SK-N-SH treated with all-trans-retinoic acid at 6 μM for 48 hours (cell line): Measurements from ENCODE around the gene FHOD1.

Experiments
- ATAC-seq: fragments of 200-7000 bp; cut with Tn5 transposase; 3 replicates; pipeline ENCODE4 v1.9.1; 2020; ENCODE audit warnings: mild to moderate bottlenecking, moderate library complexity
- ARNTL ChIP-seq: fragments of 450-650 bp; formaldehyde crosslinking; IDR thresholded peaks from 2 replicates; pipeline ENCODE4 v1.5.0; 2020; ENCODE audit warnings: low read depth, mild to moderate bottlenecking, moderate library complexity, borderline replicate concordance
- BACH2 ChIP-seq: fragments of 250-450 bp; sonication (Bioruptor Pico); IDR thresholded peaks from 2 replicates; pipeline ENCODE4 v1.9.0; 2021; ENCODE audit warnings: mild to moderate bottlenecking, borderline replicate concordance
- ESRRG ChIP-seq: fragments of 250-450 bp; sonication (Bioruptor Pico); IDR thresholded peaks from 2 replicates; pipeline ENCODE4 v1.6.1; 2021; ENCODE audit warnings: mild to moderate bottlenecking
- ISL1 ChIP-seq: fragments of 250-450 bp; sonication (Bioruptor Pico); IDR thresholded peaks from 2 replicates; pipeline ENCODE4 v2.1.2; 2022; ENCODE audit warnings: mild to moderate bottlenecking, moderate library complexity
- OSR1 ChIP-seq: fragments of 250-450 bp; sonication (Bioruptor Pico); IDR thresholded peaks from 2 replicates; pipeline ENCODE4 v1.8.0; 2022; ENCODE audit warnings: moderate library complexity, mild to moderate bottlenecking, inconsistent platforms
- RARB ChIP-seq: fragments of 250-450 bp; sonication (Bioruptor Pico); IDR thresholded peaks from 2 replicates; pipeline ENCODE4 v1.8.0; 2021; ENCODE audit warnings: mild to moderate bottlenecking, moderate library complexity
- SNAI2 ChIP-seq: fragments of 250-450 bp; sonication (Bioruptor Pico); IDR thresholded peaks from 2 replicates; pipeline ENCODE4 v1.5.0; 2020; ENCODE audit warnings: mild to moderate bottlenecking, moderate library complexity
- TCF4 ChIP-seq: fragments of 250-450 bp; sonication (Bioruptor Pico); IDR thresholded peaks from 2 replicates; pipeline ENCODE4 v1.8.0; 2021; ENCODE audit warnings: mild to moderate bottlenecking, moderate library complexity, borderline replicate concordance
- ZFP3 ChIP-seq: fragments of 250-450 bp; sonication (Bioruptor Pico); IDR thresholded peaks from 2 replicates; pipeline ENCODE4 v1.5.0; 2020; ENCODE audit warnings: mild to moderate bottlenecking, moderate library complexity
- ZFP30 ChIP-seq: fragments of 450-650 bp; formaldehyde crosslinking; IDR thresholded peaks from 2 replicates; pipeline ENCODE4 v1.5.0; 2022; ENCODE audit warnings: mild to moderate bottlenecking, moderate library complexity
- ZNF565 ChIP-seq: fragments of 450-650 bp; formaldehyde crosslinking; conservative IDR thresholded peaks from 2 replicates; pipeline ENCODE4 v1.5.0; 2020; ENCODE audit warnings: low read depth, mild to moderate bottlenecking, moderate library complexity
- ZNF70 ChIP-seq: fragments of 450-650 bp; formaldehyde crosslinking; IDR thresholded peaks from 2 replicates; pipeline ENCODE4 v1.5.0; 2020; ENCODE audit warnings: mild to moderate bottlenecking, moderate library complexity
- TF ChIP-seq, protein P1 (sequence below): fragments of 250-450 bp; sonication (Bioruptor Pico); IDR thresholded peaks from 2 replicates; pipeline ENCODE4 v1.5.0; 2020; ENCODE audit warnings: mild to moderate bottlenecking, moderate library complexity
- TF ChIP-seq, protein P2 (sequence below): fragments of 250-450 bp; sonication (Bioruptor Pico); IDR thresholded peaks from 2 replicates; pipeline ENCODE4 v1.8.0; 2021; ENCODE audit warnings: low read depth, mild to moderate bottlenecking, moderate library complexity, borderline replicate concordance
- TF ChIP-seq, protein P3 (sequence below): fragments of 250-450 bp; sonication (Bioruptor Pico); IDR thresholded peaks from 2 replicates; pipeline ENCODE4 v1.5.1; 2020; ENCODE audit warnings: low read depth, mild to moderate bottlenecking, moderate library complexity

Gene FHOD1

DNA sequence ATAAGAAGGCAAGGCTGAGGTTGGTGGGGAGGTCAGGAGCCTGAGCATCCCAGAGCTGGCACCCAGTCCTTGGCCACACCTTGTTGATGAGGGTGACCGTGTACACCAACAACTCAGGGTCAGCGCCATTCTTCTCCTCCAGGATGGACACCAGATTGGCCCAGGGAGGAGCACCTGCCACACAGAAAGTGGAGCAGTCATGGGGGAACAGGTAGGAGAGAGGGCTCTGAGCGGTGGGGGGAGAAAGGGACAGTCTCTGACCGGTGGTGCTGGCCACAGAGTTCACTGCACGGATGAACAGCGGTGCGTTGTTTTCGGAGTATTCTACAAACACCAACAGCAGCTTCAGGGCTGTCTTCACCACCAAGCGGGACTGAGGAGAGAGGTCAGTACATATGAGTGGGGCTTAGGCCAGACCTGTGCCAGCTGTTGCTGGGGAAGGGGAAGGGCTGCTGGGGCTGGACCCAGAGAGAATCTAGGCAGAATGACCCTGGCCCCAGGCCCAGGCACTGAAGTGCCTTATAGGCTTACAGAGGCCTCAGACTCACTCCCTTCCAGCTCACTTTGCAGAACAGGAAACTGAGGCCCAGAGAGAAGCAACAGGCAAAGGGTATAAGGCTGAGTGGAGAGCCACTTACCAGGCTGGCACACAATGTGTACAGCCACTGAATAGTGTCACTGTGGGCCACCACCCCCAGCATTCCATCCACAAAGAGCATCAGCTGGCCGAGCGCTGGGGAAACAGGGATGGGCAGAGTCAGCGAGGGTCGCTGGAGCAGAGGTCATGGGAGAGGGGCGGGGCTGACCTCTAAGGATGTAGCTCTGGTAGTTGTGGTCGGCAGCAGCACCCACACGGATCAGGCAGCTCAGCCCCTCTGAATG is 9.6 kb downstream of the FHOD1 start (continued):
- TF ChIP-seq, protein P1, sequence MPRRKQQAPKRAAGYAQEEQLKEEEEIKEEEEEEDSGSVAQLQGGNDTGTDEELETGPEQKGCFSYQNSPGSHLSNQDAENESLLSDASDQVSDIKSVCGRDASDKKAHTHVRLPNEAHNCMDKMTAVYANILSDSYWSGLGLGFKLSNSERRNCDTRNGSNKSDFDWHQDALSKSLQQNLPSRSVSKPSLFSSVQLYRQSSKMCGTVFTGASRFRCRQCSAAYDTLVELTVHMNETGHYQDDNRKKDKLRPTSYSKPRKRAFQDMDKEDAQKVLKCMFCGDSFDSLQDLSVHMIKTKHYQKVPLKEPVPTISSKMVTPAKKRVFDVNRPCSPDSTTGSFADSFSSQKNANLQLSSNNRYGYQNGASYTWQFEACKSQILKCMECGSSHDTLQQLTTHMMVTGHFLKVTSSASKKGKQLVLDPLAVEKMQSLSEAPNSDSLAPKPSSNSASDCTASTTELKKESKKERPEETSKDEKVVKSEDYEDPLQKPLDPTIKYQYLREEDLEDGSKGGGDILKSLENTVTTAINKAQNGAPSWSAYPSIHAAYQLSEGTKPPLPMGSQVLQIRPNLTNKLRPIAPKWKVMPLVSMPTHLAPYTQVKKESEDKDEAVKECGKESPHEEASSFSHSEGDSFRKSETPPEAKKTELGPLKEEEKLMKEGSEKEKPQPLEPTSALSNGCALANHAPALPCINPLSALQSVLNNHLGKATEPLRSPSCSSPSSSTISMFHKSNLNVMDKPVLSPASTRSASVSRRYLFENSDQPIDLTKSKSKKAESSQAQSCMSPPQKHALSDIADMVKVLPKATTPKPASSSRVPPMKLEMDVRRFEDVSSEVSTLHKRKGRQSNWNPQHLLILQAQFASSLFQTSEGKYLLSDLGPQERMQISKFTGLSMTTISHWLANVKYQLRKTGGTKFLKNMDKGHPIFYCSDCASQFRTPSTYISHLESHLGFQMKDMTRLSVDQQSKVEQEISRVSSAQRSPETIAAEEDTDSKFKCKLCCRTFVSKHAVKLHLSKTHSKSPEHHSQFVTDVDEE (CRISPR knock-in tag), result no peak
- TF ChIP-seq, protein P2, sequence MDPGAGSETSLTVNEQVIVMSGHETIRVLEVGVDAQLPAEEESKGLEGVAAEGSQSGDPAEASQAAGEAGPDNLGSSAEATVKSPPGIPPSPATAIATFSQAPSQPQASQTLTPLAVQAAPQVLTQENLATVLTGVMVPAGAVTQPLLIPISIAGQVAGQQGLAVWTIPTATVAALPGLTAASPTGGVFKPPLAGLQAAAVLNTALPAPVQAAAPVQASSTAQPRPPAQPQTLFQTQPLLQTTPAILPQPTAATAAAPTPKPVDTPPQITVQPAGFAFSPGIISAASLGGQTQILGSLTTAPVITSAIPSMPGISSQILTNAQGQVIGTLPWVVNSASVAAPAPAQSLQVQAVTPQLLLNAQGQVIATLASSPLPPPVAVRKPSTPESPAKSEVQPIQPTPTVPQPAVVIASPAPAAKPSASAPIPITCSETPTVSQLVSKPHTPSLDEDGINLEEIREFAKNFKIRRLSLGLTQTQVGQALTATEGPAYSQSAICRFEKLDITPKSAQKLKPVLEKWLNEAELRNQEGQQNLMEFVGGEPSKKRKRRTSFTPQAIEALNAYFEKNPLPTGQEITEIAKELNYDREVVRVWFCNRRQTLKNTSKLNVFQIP (CRISPR knock-in tag), result no peak
- TF ChIP-seq SNAI2 (CRISPR knock-in tag), result no peak
- no peak for TF ChIP-seq ARNTL
- TF ChIP-seq ISL1, result no peak

DNA sequence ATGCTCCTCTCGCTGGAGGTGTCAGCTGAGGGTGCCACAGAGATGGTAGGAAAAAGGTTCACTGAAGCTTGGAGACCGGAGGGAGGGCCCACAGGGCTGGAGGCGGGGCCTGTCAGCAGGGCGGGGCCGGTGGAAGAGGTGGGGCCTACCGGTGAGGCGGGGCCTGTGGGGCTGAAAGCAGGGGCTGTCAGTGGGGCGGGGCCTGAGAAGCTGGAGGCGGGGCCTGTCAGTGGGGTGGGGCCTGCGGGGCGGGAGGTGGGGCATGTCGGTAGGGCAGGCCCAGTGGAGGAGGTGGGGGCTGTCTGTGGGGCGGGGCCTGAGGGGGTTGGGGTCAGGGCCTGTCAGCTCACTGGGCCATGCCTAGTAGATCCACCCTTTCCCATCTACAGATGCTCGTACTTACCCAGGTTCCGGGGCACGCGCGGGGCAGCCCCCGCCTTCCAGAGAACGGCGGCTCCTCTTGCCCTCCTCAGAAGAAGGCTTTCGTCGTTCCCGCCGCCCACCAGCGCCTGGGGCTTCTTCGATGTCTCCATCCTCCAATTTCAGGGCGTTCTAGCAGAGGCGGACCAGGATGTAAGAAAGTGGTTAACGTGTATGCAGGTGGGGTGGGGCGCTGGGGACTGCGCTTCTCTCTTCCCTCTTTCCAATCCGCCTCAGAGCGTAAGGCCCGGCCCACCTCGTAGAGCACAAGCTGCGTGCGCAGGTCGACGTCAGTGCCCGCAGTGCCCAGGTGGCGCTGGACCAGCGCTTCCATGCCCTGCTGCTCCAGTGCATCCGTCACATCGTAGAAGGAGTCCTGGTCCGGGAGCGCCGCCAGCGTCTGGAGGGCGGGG is 10.5 kb downstream of the FHOD1 start:
- peak; percentile 72 for ATAC-seq
- no peak for TF ChIP-seq ZNF70

DNA sequence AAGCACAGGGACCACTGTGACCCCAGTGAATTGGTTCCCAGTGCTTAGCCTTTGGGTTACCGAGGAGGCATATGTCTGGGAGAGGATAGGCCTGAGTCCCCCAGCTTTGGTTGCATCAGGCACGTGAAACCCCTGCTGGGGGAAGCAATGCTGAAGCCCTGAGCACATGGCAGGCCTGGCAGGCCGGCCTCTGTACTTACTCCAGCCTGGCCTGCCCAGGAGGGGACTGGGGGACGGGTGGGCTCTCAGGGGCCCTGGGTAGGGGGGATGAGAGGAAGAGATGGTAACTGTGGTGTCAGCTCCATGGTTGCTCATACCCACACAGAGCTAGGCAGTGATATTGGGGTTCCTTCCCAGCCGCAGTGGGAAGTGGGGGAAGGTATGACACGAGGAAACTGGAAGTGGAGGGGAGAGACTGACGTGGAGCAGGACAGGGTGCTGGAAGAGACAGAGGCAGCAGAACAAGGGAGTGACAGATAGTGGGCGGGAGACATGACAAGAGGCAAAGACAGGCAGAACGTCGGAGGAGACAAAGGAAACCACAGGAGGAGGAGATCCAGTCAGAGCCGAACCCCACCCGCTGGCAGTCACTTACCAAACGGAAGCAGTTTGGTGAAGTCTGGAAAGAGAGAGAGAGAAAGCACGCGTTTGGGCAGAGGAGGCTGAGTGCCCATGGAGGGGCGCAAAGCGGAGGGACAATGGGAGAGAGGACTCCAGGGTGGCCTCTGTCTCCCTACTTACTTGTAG is 11.3 kb downstream of the FHOD1 start:
- TF ChIP-seq ZFP3 (CRISPR knock-in tag) (no peak), ESRRG (CRISPR knock-in tag) (no peak), ZNF565 (CRISPR knock-in tag) (no peak), RARB (CRISPR knock-in tag) (no peak), BACH2 (CRISPR knock-in tag) (no peak), ISL1 (no peak), OSR1 (CRISPR knock-in tag) (no peak), ZFP30 (no peak), TCF4 (CRISPR knock-in tag) (no peak)
- TF ChIP-seq, protein P3, sequence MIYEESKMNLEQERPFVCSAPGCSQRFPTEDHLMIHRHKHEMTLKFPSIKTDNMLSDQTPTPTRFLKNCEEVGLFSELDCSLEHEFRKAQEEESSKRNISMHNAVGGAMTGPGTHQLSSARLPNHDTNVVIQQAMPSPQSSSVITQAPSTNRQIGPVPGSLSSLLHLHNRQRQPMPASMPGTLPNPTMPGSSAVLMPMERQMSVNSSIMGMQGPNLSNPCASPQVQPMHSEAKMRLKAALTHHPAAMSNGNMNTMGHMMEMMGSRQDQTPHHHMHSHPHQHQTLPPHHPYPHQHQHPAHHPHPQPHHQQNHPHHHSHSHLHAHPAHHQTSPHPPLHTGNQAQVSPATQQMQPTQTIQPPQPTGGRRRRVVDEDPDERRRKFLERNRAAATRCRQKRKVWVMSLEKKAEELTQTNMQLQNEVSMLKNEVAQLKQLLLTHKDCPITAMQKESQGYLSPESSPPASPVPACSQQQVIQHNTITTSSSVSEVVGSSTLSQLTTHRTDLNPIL (CRISPR knock-in tag), result no peak
- ATAC-seq, result no peak

DNA sequence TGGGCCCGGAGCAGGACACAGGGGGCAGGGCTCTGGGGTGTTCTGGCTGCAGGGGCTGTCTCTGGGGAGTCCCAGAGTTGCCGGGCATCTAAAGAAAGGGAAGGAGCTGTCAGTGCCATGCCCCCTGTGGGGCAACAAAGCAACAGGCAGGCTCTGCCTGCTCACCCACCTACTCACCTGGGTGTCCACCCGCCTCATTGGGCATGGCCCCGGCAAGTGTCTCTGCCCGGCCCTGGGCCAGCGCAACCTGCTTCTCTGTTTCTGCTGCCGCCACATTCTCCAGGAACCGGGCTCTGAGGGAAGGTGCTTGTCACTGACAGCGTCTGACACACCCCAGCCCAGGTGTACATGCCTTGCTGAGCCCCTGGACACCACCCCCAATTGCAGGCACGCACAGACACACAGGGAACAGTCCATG is 13.1 kb downstream of the FHOD1 start:
- TF ChIP-seq ZNF70 (no peak), ESRRG (CRISPR knock-in tag) (no peak), TCF4 (CRISPR knock-in tag) (no peak)
- ATAC-seq, result no peak

DNA sequence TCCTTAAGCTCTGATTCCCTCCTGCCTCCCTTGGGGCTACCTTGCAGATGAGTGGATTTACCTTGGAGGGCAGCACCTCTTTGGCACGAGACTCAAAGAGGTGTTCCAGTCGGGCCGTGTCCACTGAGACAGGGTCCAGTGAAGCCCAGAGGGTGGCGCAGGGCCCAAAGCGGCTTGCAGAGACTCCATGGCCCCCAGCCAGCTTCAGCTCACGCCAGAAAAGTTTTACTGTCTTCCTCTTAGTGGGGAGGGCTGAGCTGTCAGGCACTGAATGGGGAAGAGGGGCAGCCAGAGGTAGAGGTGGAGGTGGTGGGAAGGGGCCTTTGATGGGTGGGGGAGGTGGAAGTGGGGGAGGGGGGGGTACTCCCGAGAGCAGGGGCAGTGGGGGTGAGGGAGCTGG is 13.7 kb downstream of the FHOD1 start:
- no peak for ATAC-seq
- no peak for TF ChIP-seq OSR1 (CRISPR knock-in tag)
